Activated CD8-positive, alpha-beta memory T cell treated with anti-CD3 and anti-CD28 coated beads for 24 hours (primary cell): ENCODE results near the gene RNF125.
"Not testable (repeated sequence)": the region's sequence is repeated elsewhere in the genome, so short reads cannot be mapped to it uniquely, and the experiment has no call there.

Experiments used
- DNase-seq: peaks from one replicate; pipeline ENCODE4 v3.0.0-alpha.2; 2020

RNF125 gene

GRCh38 chr18:32026491-32027086 is 8.0 kb downstream of the RNF125 start:
- no peak for DNase-seq

GRCh38 chr18:32029558-32029957 is 10.9 kb downstream of the RNF125 start:
- no peak for DNase-seq

- no peak for DNase-seq
Measured at GRCh38 chr18:32032609-32033008, 14.0 kb downstream of the RNF125 start.

- DNase-seq = no peak
Measured at GRCh38 chr18:32036506-32037180, 18.0 kb downstream of the RNF125 start.

- no peak for DNase-seq
Measured at GRCh38 chr18:32037616-32038015, 19.0 kb downstream of the RNF125 start.

- no peak for DNase-seq
Measured at GRCh38 chr18:32040936-32041335, 22.3 kb downstream of the RNF125 start.

- no peak for DNase-seq
Measured at GRCh38 chr18:32042337-32042736, 23.7 kb downstream of the RNF125 start.

GRCh38 chr18:32048507-32049091 is 30.0 kb downstream of the RNF125 start:
- no peak for DNase-seq

GRCh38 chr18:32049393-32050171 is 31.0 kb downstream of the RNF125 start:
- no peak for DNase-seq

GRCh38 chr18:32056613-32057358 is 38.2 kb downstream of the RNF125 start:
- DNase-seq = no peak

GRCh38 chr18:32057624-32058165 is 39.1 kb downstream of the RNF125 start:
- DNase-seq = no peak

- no peak for DNase-seq
Measured at GRCh38 chr18:32060026-32060425, 41.4 kb downstream of the RNF125 start.

GRCh38 chr18:32067375-32068167 is 48.9 kb downstream of the RNF125 start:
- no peak for DNase-seq

- DNase-seq = no peak
Measured at GRCh38 chr18:32072321-32072720, 53.7 kb downstream of the RNF125 start.

GRCh38 chr18:32074206-32074605 is 55.6 kb downstream of the RNF125 start:
- DNase-seq = no peak

- DNase-seq = no peak
Measured at GRCh38 chr18:32078845-32079244, 60.2 kb downstream of the RNF125 start.

GRCh38 chr18:32081881-32082280 is 63.3 kb downstream of the RNF125 start:
- no peak for DNase-seq

GRCh38 chr18:32083781-32084180 is 65.2 kb downstream of the RNF125 start:
- DNase-seq = no peak

- no peak for DNase-seq
Measured at GRCh38 chr18:32086881-32087280, 68.3 kb downstream of the RNF125 start.

- not testable (repeated sequence) for DNase-seq
Measured at GRCh38 chr18:32090831-32091230, 72.2 kb downstream of the RNF125 start.

GRCh38 chr18:32091325-32091723 is 72.7 kb downstream of the RNF125 start:
- no peak for DNase-seq
